Smooth muscle cell (in vitro differentiated cells): ENCODE results near the gene TRAPPC3L. TPM values are rescaled to one million over a fixed set of nuclear protein-coding genes. Genes with fewer than 3 reads are reported as not detected.

Experiments used
- DNase-seq: peaks from one replicate; lab custom pipeline; 2025; ENCODE audit not compliant: unreplicated experiment; lab: John Stamatoyannopoulos, UW
- H2AFZ ChIP-seq: fragments of 200-600 bp; sonication (generic); 2 replicates; pipeline ENCODE4 v1.6.0; 2016; ENCODE audit warnings: antibody characterized with exemption, low read depth, mild to moderate bottlenecking
- H3F3A ChIP-seq: fragments of 200-600 bp; sonication (generic); 2 replicates; pipeline ENCODE4 v1.6.0; 2017; ENCODE audit warnings: antibody characterized with exemption, low read depth
- H3K27ac ChIP-seq: fragments of 200-600 bp; sonication (generic); 2 replicates; pipeline ENCODE4 v1.5.1; 2016; ENCODE audit warnings: low read depth, mild to moderate bottlenecking
- H3K27me3 ChIP-seq: fragments of 200-600 bp; sonication (generic); 2 replicates; pipeline ENCODE4 v1.6.1; 2016; ENCODE audit warnings: low read depth, mild to moderate bottlenecking
- H3K36me3 ChIP-seq: fragments of 200-600 bp; sonication (generic); 2 replicates; pipeline ENCODE4 v1.5.1; 2016; ENCODE audit warnings: low read depth
- H3K4me1 ChIP-seq: fragments of 200-600 bp; sonication (generic); 2 replicates; pipeline ENCODE4 v1.5.1; 2016; ENCODE audit warnings: low read depth
- H3K4me2 ChIP-seq: fragments of 200-600 bp; sonication (generic); 2 replicates; pipeline ENCODE4 v1.6.0; 2016; ENCODE audit warnings: mild to moderate bottlenecking
- H3K4me3 ChIP-seq: fragments of 200-600 bp; sonication (generic); 2 replicates; pipeline ENCODE4 v1.5.1; 2016; ENCODE audit warnings: mild to moderate bottlenecking
- H3K79me2 ChIP-seq: fragments of 200-600 bp; sonication (generic); 2 replicates; pipeline ENCODE4 v1.6.0; 2016; ENCODE audit warnings: low read depth, mild to moderate bottlenecking
- H3K9ac ChIP-seq: fragments of 200-600 bp; sonication (generic); 2 replicates; pipeline ENCODE4 v1.6.0; 2016; ENCODE audit warnings: low read depth
- H3K9me3 ChIP-seq: fragments of 200-600 bp; sonication (generic); replicated peaks from 2 replicates; pipeline ENCODE4 v1.5.1; 2016; ENCODE audit warnings: low read depth
- H4K20me1 ChIP-seq: fragments of 200-600 bp; sonication (generic); 2 replicates; pipeline ENCODE4 v1.6.0; 2016; ENCODE audit warnings: low read depth
- WGBS: methylation state at CpG from one replicate; pipeline ENCODE4 v1.1.7; 2016; ENCODE audit warnings: low lambda C conversion rate; 5-methylcytosine and 5-hydroxymethylcytosine counted together
- polyA plus RNA-seq: library from polyadenylated mRNA; unstranded; fragments of >200 nt; fragmentation: Nextera tagmentation; extraction: Ambion mirVana; gene quantifications from 2 replicates; pipeline ENCODE4 v1.2.1, GENCODE V29; 2016
- total RNA-seq: library from RNA; depleted of rRNA; stranded (reverse); fragments of >200 nt; gene quantifications from 2 replicates; pipeline ENCODE4 v1.2.3, GENCODE V29; 2014
- TF ChIP-seq, protein P1 (sequence below): fragments of 200-600 bp; sonication (generic); IDR thresholded peaks from 2 replicates; pipeline ENCODE4 v1.5.1; 2017; ENCODE audit warnings: borderline replicate concordance, mild to moderate bottlenecking, antibody characterized with exemption; ENCODE audit not compliant: insufficient read depth, poor library complexity, severe bottlenecking

The TRAPPC3L gene
- total and polyA plus RNA-seq, 2 experiments from 2014 or later: 0.11 TPM; not detected in 1

DNA sequence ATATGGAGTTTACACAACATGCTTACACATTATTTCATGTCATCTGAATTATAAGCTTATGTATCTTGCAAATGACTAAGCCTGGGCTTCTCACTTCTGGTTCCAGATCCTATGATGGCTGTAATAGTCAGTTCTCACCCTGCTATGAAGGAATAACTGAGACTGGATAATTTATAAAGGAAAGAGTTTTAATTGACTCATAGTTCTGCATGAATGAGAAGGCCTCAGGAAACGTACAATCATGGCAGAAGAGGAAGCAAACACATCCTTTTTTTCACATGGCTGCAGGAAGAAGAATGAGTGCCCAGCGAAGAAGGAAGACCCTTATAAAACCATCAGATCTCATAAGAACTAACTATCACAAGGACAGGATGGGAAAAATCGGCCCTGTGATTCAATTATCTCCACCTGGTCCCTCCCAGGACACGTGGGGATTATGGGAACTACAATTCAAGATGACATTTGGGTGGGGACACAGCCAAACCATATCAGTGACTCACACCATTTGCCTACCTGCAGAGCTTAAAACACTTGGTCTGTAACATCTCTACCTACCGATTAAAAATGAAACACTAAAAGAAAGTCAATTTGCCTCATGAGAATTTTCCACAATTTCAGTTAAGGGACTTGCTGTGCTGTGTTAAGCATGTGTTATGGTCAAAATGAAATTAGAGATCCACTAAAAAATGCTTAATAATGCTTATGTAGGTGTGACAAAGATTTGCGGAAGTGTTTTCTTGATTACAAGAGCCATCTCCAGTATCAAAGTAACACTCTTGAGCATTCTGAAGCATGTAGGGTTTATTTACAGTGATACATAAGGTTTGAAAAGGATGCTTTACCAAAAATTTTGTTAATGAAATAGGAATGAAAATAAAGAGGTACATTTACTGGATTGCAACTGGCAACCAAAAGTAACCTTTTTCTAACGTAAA lies 23.6 kb upstream of the TRAPPC3L start:
- Histone ChIP-seq H3K79me2 (peaks cover 34% of the 10 kb centered on the region), H2AFZ (no peak overlapping the region), H3K9me3 (no peaks in the 10 kb centered on the region), H3K4me2 (peak overlapping the region; percentile 41), H3K27me3 (no peaks in the 10 kb centered on the region), H3F3A (peaks cover 5% of the 10 kb centered on the region), H3K27ac (peak overlapping the region; percentile 69), H3K9ac (peak overlapping the region; percentile 7), H3K4me3 (no peak overlapping the region), H3K36me3 (no peaks in the 10 kb centered on the region), H3K4me1 (peaks cover 22% of the 10 kb centered on the region), H4K20me1 (peaks cover 17% of the 10 kb centered on the region)
- TF ChIP-seq, protein P1, sequence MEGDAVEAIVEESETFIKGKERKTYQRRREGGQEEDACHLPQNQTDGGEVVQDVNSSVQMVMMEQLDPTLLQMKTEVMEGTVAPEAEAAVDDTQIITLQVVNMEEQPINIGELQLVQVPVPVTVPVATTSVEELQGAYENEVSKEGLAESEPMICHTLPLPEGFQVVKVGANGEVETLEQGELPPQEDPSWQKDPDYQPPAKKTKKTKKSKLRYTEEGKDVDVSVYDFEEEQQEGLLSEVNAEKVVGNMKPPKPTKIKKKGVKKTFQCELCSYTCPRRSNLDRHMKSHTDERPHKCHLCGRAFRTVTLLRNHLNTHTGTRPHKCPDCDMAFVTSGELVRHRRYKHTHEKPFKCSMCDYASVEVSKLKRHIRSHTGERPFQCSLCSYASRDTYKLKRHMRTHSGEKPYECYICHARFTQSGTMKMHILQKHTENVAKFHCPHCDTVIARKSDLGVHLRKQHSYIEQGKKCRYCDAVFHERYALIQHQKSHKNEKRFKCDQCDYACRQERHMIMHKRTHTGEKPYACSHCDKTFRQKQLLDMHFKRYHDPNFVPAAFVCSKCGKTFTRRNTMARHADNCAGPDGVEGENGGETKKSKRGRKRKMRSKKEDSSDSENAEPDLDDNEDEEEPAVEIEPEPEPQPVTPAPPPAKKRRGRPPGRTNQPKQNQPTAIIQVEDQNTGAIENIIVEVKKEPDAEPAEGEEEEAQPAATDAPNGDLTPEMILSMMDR: no peak
- no peak for DNase-seq
- 80% methylated on average over 7 of the region's 7 CpGs for WGBS

DNA sequence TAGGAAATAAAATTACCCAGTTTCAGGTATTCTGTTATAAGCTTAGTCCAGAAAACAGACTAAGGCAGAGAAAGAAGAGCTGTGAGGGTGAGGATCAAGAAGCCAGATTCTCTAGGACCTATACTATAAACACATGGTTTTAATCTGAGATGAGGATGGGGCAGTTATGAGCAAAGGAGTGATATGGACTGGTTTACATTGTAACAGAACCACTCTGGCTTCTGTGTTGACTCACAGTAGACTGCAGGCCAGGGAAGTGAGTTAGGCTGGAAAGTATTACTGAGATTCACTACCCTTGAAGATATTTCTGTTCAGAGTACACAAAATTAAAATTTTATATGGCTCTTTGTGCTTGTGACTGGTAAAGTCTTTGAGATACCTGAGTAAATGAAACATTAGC lies 22.6 kb upstream of the TRAPPC3L start:
- TF ChIP-seq, protein P1: no peak
- peak overlapping the region; percentile 41 for H3K4me2 ChIP-seq
- H2AFZ ChIP-seq: no peak overlapping the region
- H3K4me1 ChIP-seq: peaks cover 20% of the 10 kb centered on the region
- peaks cover 8% of the 10 kb centered on the region for H4K20me1 ChIP-seq
- peak overlapping the region; percentile 7 for H3K9ac ChIP-seq
- no peak for DNase-seq
- peaks cover 5% of the 10 kb centered on the region for H3F3A ChIP-seq
- no peaks in the 10 kb centered on the region for H3K27me3 ChIP-seq
- H3K36me3 ChIP-seq: no peaks in the 10 kb centered on the region
- H3K27ac ChIP-seq: peak overlapping the region; percentile 69
- no peaks in the 10 kb centered on the region for H3K9me3 ChIP-seq
- no peak overlapping the region for H3K4me3 ChIP-seq
- peaks cover 25% of the 10 kb centered on the region for H3K79me2 ChIP-seq

DNA sequence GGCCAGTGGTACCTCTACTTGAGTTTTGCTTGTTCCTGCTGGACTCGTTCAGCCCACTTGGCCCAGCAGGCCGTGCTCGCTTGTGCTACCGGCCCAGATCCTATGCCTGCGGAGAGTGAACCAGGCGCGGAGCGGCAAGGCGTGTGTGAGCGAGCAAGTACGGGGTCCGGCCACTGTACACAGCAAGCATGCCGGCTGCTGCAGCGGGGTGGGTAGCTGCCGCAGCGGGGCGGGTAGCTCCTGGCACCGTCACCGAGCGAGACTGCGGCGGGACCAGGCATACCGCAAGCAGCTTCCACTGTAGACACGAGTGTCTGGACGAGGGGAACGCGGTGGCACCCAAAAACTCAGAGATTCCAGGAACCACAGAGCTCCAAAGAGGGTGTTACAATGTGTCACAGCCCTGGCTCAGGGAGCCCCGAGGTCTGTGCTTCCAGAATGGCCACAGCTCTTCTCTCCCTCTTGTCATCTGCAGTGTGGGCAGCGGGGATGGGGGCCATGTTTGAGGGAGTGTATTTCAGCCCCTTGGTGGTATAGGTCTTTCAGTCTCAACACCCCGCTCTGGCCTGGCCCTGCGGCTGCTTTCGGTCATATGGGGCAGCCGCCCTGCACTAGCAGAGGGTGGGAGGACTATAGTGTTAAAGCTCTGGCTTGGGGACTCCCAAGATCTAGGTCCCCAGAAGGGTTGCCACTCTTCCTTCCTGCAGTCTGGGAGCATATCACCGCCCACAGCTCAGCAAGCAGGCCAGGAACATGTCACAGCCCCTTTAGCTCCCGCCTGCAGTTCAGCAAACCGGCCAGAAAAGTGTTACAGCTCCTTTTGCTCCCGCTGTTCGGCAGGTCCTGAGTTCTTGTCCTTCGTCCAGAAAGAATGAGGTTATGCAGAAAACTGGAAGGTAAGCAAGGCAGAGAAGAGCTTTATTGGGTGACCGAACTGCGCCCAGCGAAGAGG lies 19.7 kb upstream of the TRAPPC3L start:
- H3K9me3 ChIP-seq: no peaks in the 10 kb centered on the region
- no peak overlapping the region for H3K4me2 ChIP-seq
- no peaks in the 10 kb centered on the region for H3K27me3 ChIP-seq
- no peak overlapping the region for H3K4me3 ChIP-seq
- H3K9ac ChIP-seq: no peak overlapping the region
- WGBS: 92% methylated on average over 30 of the region's 42 CpGs
- TF ChIP-seq, protein P1: no peak
- H4K20me1 ChIP-seq: no peaks in the 10 kb centered on the region
- H3F3A ChIP-seq: peaks cover 5% of the 10 kb centered on the region
- DNase-seq: no peak
- peaks cover 6% of the 10 kb centered on the region for H3K4me1 ChIP-seq
- H2AFZ ChIP-seq: no peak overlapping the region
- H3K79me2 ChIP-seq: peaks cover 5% of the 10 kb centered on the region
- H3K27ac ChIP-seq: no peak overlapping the region
- H3K36me3 ChIP-seq: no peaks in the 10 kb centered on the region
